ENCODE measurements around the gene ERC1.

GRCh38 chr12:1102115-1102514 lies 111.1 kb downstream of the ERC1 start:
- no peak for TF ChIP-seq EZH2 (IDR thresholded peaks at IDR 0.05; ENCODE audit: low read length, missing control alignments)
- TF ChIP-seq, protein P1, sequence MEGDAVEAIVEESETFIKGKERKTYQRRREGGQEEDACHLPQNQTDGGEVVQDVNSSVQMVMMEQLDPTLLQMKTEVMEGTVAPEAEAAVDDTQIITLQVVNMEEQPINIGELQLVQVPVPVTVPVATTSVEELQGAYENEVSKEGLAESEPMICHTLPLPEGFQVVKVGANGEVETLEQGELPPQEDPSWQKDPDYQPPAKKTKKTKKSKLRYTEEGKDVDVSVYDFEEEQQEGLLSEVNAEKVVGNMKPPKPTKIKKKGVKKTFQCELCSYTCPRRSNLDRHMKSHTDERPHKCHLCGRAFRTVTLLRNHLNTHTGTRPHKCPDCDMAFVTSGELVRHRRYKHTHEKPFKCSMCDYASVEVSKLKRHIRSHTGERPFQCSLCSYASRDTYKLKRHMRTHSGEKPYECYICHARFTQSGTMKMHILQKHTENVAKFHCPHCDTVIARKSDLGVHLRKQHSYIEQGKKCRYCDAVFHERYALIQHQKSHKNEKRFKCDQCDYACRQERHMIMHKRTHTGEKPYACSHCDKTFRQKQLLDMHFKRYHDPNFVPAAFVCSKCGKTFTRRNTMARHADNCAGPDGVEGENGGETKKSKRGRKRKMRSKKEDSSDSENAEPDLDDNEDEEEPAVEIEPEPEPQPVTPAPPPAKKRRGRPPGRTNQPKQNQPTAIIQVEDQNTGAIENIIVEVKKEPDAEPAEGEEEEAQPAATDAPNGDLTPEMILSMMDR (conservative IDR thresholded peaks at IDR 0.05 in 1 of 2, IDR thresholded peaks at IDR 0.05 in 1 of 2; ENCODE audit: low read depth in 1 of 2, low read length in 2 of 2) = no peak
